Common myeloid progenitor, CD34-positive (primary cell): Measurements from ENCODE around the gene OTOP2.

ENCODE experiments used
- CTCF ChIA-PET: fragments of 350-600 bp; sonication (Branson Sonifier 250); formaldehyde crosslinking; loops from one replicate; lab custom pipeline; 2021; ENCODE audit warnings: antibody characterized with exemption; lab: Charles Lee
- POLR2A ChIA-PET: fragments of 350-600 bp; sonication (Branson Sonifier 250); formaldehyde crosslinking; loops from one replicate; lab custom pipeline; 2021; ENCODE audit warnings: antibody characterized with exemption; lab: Charles Lee
- DNase-seq, 3 donors: peaks; one replicate each; pipeline versions ENCODE4 v3.0.0 to v3.0.0-alpha.2; 2013
- H3K27ac ChIP-seq, 2 experiments: 1 replicate in 1 of 2; 2 replicates in 1 of 2; pipeline ENCODE4 v1.7.0; 2013; ENCODE audit warnings: inconsistent platforms in 2 of 2, low read length in 2 of 2, mild to moderate bottlenecking in 2 of 2, low read depth in 1 of 2, moderate library complexity in 1 of 2; ENCODE audit not compliant: severe bottlenecking in 2 of 2, insufficient read depth in 1 of 2, poor library complexity in 1 of 2
- H3K27me3 ChIP-seq, 5 experiments: replicated peaks in 2 of 5; 1 replicate in 3 of 5; 2 replicates in 2 of 5; pipeline versions ENCODE4 v1.6.1 to v1.7.0; 2013; ENCODE audit warnings: low read length in 4 of 5, mild to moderate bottlenecking in 2 of 5, moderate library complexity in 2 of 5, inconsistent platforms in 1 of 5; ENCODE audit not compliant: insufficient read depth in 5 of 5, control insufficient read depth in 4 of 5
- H3K36me3 ChIP-seq, 4 experiments: 1 replicate in 2 of 4; 2 replicates in 2 of 4; pipeline versions ENCODE4 v1.6.1 to v1.7.0; 2013; ENCODE audit warnings: low read length in 3 of 4, control low read depth in 1 of 4, mild to moderate bottlenecking in 1 of 4; ENCODE audit not compliant: control insufficient read depth in 4 of 4, insufficient read depth in 4 of 4
- H3K4me1 ChIP-seq, 4 experiments: 1 replicate in 3 of 4; 2 replicates in 1 of 4; pipeline versions ENCODE4 v1.6.1 to v1.7.1; 2013; ENCODE audit warnings: low read length in 3 of 4, mild to moderate bottlenecking in 3 of 4, control low read depth in 1 of 4, inconsistent platforms in 1 of 4, moderate library complexity in 1 of 4; ENCODE audit not compliant: control insufficient read depth in 4 of 4, insufficient read depth in 4 of 4; ENCODE audit errors: control extremely low read depth in 1 of 4
- H3K4me3 ChIP-seq, 7 experiments: 1 replicate in 4 of 7; 2 replicates in 3 of 7; pipeline versions ENCODE4 v1.5.1 to v1.7.0; 2013; ENCODE audit warnings: mild to moderate bottlenecking in 7 of 7, low read length in 6 of 7, moderate library complexity in 6 of 7, inconsistent platforms in 2 of 7, low read depth in 2 of 7, control low read depth in 1 of 7; ENCODE audit not compliant: insufficient read depth in 4 of 7, control insufficient read depth in 1 of 7; ENCODE audit errors: extremely low read depth in 1 of 7
- H3K9me3 ChIP-seq, 5 experiments: 1 replicate in 4 of 5; 2 replicates in 1 of 5; pipeline versions ENCODE4 v1.6.1 to v1.7.1; 2013; ENCODE audit warnings: low read length in 4 of 5, mild to moderate bottlenecking in 2 of 5, inconsistent platforms in 1 of 5, low read depth in 1 of 5, moderate library complexity in 1 of 5; ENCODE audit not compliant: control insufficient read depth in 4 of 5, insufficient read depth in 2 of 5; ENCODE audit errors: control extremely low read depth in 1 of 5
- WGBS: methylation state at CpG from one replicate; pipeline ENCODE4 v1.1.5; 2013; ENCODE audit not compliant: insufficient coverage; 5-methylcytosine and 5-hydroxymethylcytosine counted together

Gene OTOP2

GRCh38 chr17:74941128-74941725, 17.2 kb downstream of the OTOP2 start:
- Histone ChIP-seq H3K27ac (no peak overlapping the region), H3K4me3 (no peak overlapping the region), H3K36me3 (no peaks in the 10 kb centered on the region), H3K27me3 (peaks cover 2 to 59% (median 31%) of the 10 kb centered on the region in 5 experiments), H3K4me1 (peaks cover 0 to 3% (median 1%) of the 10 kb centered on the region in 4 experiments), H3K9me3 (no peaks in the 10 kb centered on the region)
- ChIA-PET CTCF (interaction anchor here (1.3 kb wide), 1 partner anchor 15 kb away, joined by 3 read pairs; no protein-coding TSS in a partner anchor), POLR2A (no interaction called here)
- no peak for DNase-seq
- 82% methylated on average over 12 of the region's 21 CpGs for WGBS

DNA sequence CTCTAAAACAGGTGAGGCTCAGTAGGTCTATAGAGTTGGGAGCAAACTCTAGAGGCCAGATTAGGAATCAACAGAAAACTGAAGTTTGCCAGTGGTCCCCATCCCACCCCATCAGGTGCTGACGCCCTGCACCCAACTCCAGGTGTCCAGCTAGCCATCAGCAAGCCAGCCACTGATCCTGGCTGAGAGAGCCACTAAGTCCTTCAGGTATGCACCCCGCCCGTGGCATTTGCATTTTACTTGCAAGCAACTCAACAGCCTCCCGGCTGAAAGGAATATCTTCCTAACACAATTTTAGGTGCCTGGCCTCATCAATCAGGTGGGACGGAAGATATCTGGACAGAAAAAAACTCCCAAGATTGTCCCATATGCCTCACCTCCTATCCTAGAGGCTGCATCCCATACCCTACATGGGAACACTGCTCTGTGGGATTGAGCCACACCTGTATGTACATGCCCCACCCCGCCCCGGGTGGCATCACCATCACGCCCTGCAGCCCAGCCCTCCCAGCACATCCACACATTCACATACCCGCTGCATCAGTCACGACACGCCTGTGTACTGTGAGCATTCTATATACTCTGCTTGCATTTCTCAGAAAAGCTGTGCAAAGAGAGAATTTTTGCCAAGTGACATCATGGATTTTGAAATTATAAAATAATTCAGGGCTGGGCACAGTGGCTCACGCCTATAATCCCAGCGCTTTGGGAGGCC, 19.9 kb downstream of the OTOP2 start:
- CTCF ChIA-PET: interaction anchor here (0.8 to 1.7 kb wide), 2 partner anchors 13 to 21 kb away, joined by 4 to 6 read pairs; partner anchors contain the start of genes OTOP2 and USH1G
- POLR2A ChIA-PET: no interaction called here
- WGBS: 86% methylated on average over 5 of the region's 13 CpGs
- Histone ChIP-seq H3K4me1 (no peaks in the 10 kb centered on the region), H3K27me3 (peaks cover 2 to 32% (median 24%) of the 10 kb centered on the region in 5 experiments), H3K9me3 (no peaks in the 10 kb centered on the region), H3K4me3 (no peak overlapping the region), H3K36me3 (no peaks in the 10 kb centered on the region), H3K27ac (no peak overlapping the region)
- DNase-seq: no peak

- H3K36me3 ChIP-seq: no peaks in the 10 kb centered on the region
- peaks cover 2 to 28% (median 20%) of the 10 kb centered on the region in 5 experiments for H3K27me3 ChIP-seq
- no peaks in the 10 kb centered on the region for H3K4me1 ChIP-seq
- H3K4me3 ChIP-seq: no peak overlapping the region
- no peak overlapping the region for H3K27ac ChIP-seq
- no peak for DNase-seq
- POLR2A ChIA-PET: no interaction called here
- whole genome bisulfite sequencing: 64% methylated on average over 5 of the region's 6 CpGs
- H3K9me3 ChIP-seq: no peaks in the 10 kb centered on the region
- CTCF ChIA-PET: interaction anchor here (0.9 kb wide), 1 partner anchor 17 kb away, joined by 3 read pairs; no protein-coding TSS in a partner anchor
Measured at GRCh38 chr17:74945543-74945942, 21.5 kb downstream of the OTOP2 start.

DNA sequence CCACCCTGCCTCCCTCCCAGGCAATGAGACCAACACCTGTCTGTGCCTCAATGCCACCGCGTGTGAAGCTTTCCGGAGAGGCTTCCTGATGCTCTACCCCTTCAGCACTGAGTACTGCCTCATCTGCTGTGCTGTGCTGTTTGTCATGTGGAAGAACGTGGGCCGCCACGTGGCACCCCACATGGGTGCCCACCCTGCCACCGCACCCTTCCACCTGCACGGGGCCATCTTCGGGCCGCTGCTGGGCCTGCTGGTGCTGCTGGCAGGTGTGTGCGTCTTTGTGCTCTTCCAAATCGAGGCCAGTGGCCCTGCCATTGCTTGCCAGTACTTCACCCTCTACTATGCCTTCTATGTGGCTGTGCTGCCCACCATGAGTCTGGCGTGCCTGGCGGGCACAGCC, 22.6 kb downstream of the OTOP2 start:
- no peaks in the 10 kb centered on the region for H3K4me1 ChIP-seq
- WGBS: 95% methylated on average over 12 of the region's 14 CpGs
- no peaks in the 10 kb centered on the region for H3K9me3 ChIP-seq
- H3K4me3 ChIP-seq: no peak overlapping the region
- ChIA-PET CTCF (interaction anchor here (0.8 to 1.7 kb wide), 4 partner anchors 9 to 21 kb away, joined by 3 to 4 read pairs (median 3); no protein-coding TSS in a partner anchor), POLR2A (no interaction called here)
- H3K36me3 ChIP-seq: no peaks in the 10 kb centered on the region
- DNase-seq: no peak
- H3K27ac ChIP-seq: no peak overlapping the region
- H3K27me3 ChIP-seq: peaks cover 2 to 21% (median 14%) of the 10 kb centered on the region in 5 experiments

- POLR2A ChIA-PET: no interaction called here
- Histone ChIP-seq H3K4me1 (no peaks in the 10 kb centered on the region), H3K36me3 (no peaks in the 10 kb centered on the region), H3K9me3 (no peaks in the 10 kb centered on the region), H3K27ac (no peak overlapping the region), H3K4me3 (no peak overlapping the region), H3K27me3 (peaks cover 2 to 20% (median 11%) of the 10 kb centered on the region in 5 experiments)
- 95% methylated on average over 9 of the region's 17 CpGs for WGBS
- no peak for DNase-seq
- CTCF ChIA-PET: interaction anchor here (0.8 to 1.7 kb wide), 2 partner anchors 8 to 9 kb away, joined by 3 to 4 read pairs; no protein-coding TSS in a partner anchor
Measured at GRCh38 chr17:74947041-74947754, 23.1 kb downstream of the OTOP2 start.

DNA sequence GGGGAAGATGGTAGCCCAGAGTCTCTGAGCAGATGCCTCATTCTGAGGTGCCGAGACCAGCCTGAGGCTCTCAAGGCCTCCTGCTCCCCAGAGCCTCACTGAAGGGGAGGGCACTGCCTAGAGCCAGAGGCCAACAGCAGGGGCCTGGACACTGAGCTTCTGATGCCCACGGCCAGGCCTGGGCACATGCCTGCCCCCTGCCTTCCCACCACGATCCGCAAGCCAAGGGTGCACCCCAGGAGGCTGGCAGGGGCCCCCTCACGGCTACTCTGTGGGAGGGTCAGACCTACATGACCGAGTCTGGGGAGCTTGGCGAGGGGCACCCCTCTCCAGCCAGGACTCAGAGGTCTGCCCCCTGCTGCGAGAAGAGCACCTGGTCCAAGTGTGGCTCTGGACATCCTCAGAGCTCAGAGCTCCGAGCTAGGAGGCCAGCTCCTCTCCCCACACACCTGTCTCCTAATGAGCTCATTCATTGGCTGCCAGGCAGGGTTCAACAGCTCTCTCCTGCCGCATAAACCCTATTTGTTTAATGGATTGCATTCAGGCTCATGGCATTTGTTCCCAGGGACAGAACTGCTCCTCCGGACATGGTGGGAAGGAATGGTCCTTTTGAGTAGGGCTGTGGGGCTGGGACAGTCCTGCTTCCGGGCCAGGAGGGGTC, 25.5 kb downstream of the OTOP2 start:
- WGBS: 86% methylated on average over 11 of the region's 12 CpGs
- POLR2A ChIA-PET: no interaction called here

More for the DNA sequence above, 25.5 kb downstream of the OTOP2 start:
- Histone ChIP-seq H3K4me1 (no peaks in the 10 kb centered on the region), H3K36me3 (no peaks in the 10 kb centered on the region), H3K9me3 (no peaks in the 10 kb centered on the region), H3K27me3 (peaks cover 0 to 7% (median 6%) of the 10 kb centered on the region in 5 experiments), H3K27ac (no peak overlapping the region), H3K4me3 (no peak overlapping the region)
- CTCF ChIA-PET: interaction anchor here (1.1 to 2.1 kb wide), 3 partner anchors 9 to 26 kb away, joined by 3 to 10 read pairs (median 8); partner anchors contain the start of genes OTOP2 and USH1G
- no peak for DNase-seq
